PC-3 (cell line): ENCODE results near the gene DAPK3. TPM values are rescaled to one million over a fixed set of nuclear protein-coding genes. Genes with fewer than 3 reads are reported as not detected.
"Not testable (repeated sequence)": the region's sequence is repeated elsewhere in the genome, so short reads cannot be mapped to it uniquely, and the experiment has no call there.

Source experiments
- ATAC-seq: fragments of 200-7000 bp; cut with Tn5 transposase; 2 replicates; pipeline ENCODE4 v1.9.1; 2020; ENCODE audit warnings: mild to moderate bottlenecking, moderate library complexity
- BruUV-seq: library from RNA; stranded (reverse); fragments of 400-500 nt; replicated peaks from 2 replicates; lab custom pipeline; 2021; lab: Mats Ljungman, UMichigan
- CTCF ChIA-PET: fragments of 300-600 bp; sonication (Branson Sonifier 250); formaldehyde crosslinking; loops from one replicate; lab custom pipeline; 2022; ENCODE audit warnings: antibody characterized with exemption; lab: Charles Lee
- POLR2A ChIA-PET: fragments of 300-600 bp; sonication (Branson Sonifier 250); formaldehyde crosslinking; loops from one replicate; lab custom pipeline; 2022; ENCODE audit warnings: antibody characterized with exemption; ENCODE audit not compliant: unreplicated experiment; lab: Charles Lee
- DNase-seq: peaks from one replicate; pipeline ENCODE4 v3.0.0-alpha.2; 2015
- H2AFZ ChIP-seq: fragments of 300-600 bp; sonication (generic); 2 replicates; pipeline ENCODE4 v1.6.0; 2016; ENCODE audit warnings: antibody characterized with exemption, low read length
- H3F3A ChIP-seq: fragments of 300-600 bp; sonication (generic); one replicate; pipeline ENCODE4 v1.6.0; 2017; ENCODE audit warnings: antibody characterized with exemption, low read length, control low read depth, mild to moderate bottlenecking; ENCODE audit not compliant: unreplicated experiment
- H3K27ac ChIP-seq: fragments of 300-600 bp; sonication (generic); 2 replicates; pipeline ENCODE4 v1.5.1; 2016; ENCODE audit warnings: mild to moderate bottlenecking, low read length
- H3K27me3 ChIP-seq: fragments of 300-600 bp; sonication (generic); 2 replicates; pipeline ENCODE4 v1.6.1; 2016; ENCODE audit warnings: low read length, mixed read lengths
- H3K36me3 ChIP-seq: fragments of 300-600 bp; sonication (generic); 2 replicates; pipeline ENCODE4 v1.6.1; 2016; ENCODE audit warnings: low read depth, mixed run types, low read length, mixed read lengths
- H3K4me1 ChIP-seq: fragments of 300-600 bp; sonication (generic); 2 replicates; pipeline ENCODE4 v1.5.1; 2016; ENCODE audit warnings: low read length; ENCODE audit not compliant: insufficient read depth
- H3K4me2 ChIP-seq: fragments of 300-600 bp; sonication (generic); 2 replicates; pipeline ENCODE4 v1.6.0; 2016; ENCODE audit warnings: low read length
- H3K4me3 ChIP-seq: fragments of 300-600 bp; sonication (generic); 2 replicates; pipeline ENCODE4 v1.5.1; 2016; ENCODE audit warnings: mild to moderate bottlenecking, low read length, mixed read lengths
- H3K79me2 ChIP-seq: fragments of 300-600 bp; sonication (generic); 2 replicates; pipeline ENCODE4 v1.6.1; 2017; ENCODE audit warnings: low read length, mixed read lengths
- H3K9ac ChIP-seq: fragments of 300-600 bp; sonication (generic); 2 replicates; pipeline ENCODE4 v1.6.0; 2016; ENCODE audit warnings: mild to moderate bottlenecking, low read length
- H3K9me2 ChIP-seq: fragments of 300-600 bp; sonication (generic); replicated peaks from 2 replicates; pipeline ENCODE4 v1.6.1; 2016; ENCODE audit warnings: mixed run types, low read length, mixed read lengths
- H3K9me3 ChIP-seq: fragments of 300-600 bp; sonication (generic); 2 replicates; pipeline ENCODE4 v1.6.1; 2016; ENCODE audit warnings: low read length, mixed read lengths
- H4K20me1 ChIP-seq: fragments of 300-600 bp; sonication (generic); 2 replicates; pipeline ENCODE4 v1.6.1; 2016; ENCODE audit warnings: low read length, mixed read lengths
- CTCF ChIP-seq: fragments of 300-600 bp; sonication (generic); conservative IDR thresholded peaks from 2 replicates; pipeline ENCODE4 v1.5.1; 2017; ENCODE audit warnings: antibody characterized with exemption, low read depth, mild to moderate bottlenecking, low read length
- EZH2 ChIP-seq: fragments of 300-600 bp; sonication (generic); IDR thresholded peaks from one replicate; pipeline ENCODE4 v1.6.1; 2017; ENCODE audit warnings: antibody characterized with exemption, mild to moderate bottlenecking, low read length; ENCODE audit not compliant: unreplicated experiment
- EZH2phosphoT487 ChIP-seq: fragments of 300-600 bp; sonication (generic); IDR thresholded peaks from 2 replicates; pipeline ENCODE4 v1.6.1; 2018; ENCODE audit warnings: mild to moderate bottlenecking, antibody characterized with exemption, low read length, borderline replicate concordance
- intact Hi-C: fragments of 100-400 bp; cut with micrococcal nuclease; formaldehyde crosslinking; loops from 2 replicates; pipeline ENCODE4 v1.9.0; 2023
- total RNA-seq: library from RNA; depleted of rRNA; stranded (reverse); fragments of >200 nt; gene quantifications from 2 replicates; pipeline ENCODE4 v1.2.3, GENCODE V29; 2014

DAPK3 gene
- total RNA-seq, 1 experiment from 2014 or later = 94.2 TPM

GRCh38 chr19:4012975-4013634 lies 42.2 kb upstream of the DAPK3 start:
- Histone ChIP-seq H3F3A (no peaks in the 10 kb centered on the region), H3K4me3 (no peak overlapping the region), H3K9ac (no peak overlapping the region), H3K36me3 (no peaks in the 10 kb centered on the region), H2AFZ (no peak overlapping the region), H4K20me1 (0 out of 2 replicates have a peak, but pooled peaks cover 4% of the 10 kb centered on the region), H3K9me3 (no peaks in the 10 kb centered on the region), H3K4me1 (peaks cover 5% of the 10 kb centered on the region; the same call in 1 of the 2 replicates), H3K27me3 (no peaks in the 10 kb centered on the region), H3K27ac (no peak overlapping the region), H3K4me2 (no peak overlapping the region), H3K79me2 (peaks cover 44% of the 10 kb centered on the region), H3K9me2 (no peaks in the 10 kb centered on the region)
- DNase-seq (no peak), ATAC-seq (no peak)
- POLR2A ChIA-PET = no interaction called here
- CTCF ChIA-PET = no interaction called here
- no peak for TF ChIP-seq EZH2phosphoT487
- TF ChIP-seq EZH2 = no peak
- no peak for TF ChIP-seq CTCF
- no TSS peak for BruUV-seq
- intact Hi-C loops = no loop called here

- Histone ChIP-seq H3F3A (no peaks in the 10 kb centered on the region), H3K9me3 (no peaks in the 10 kb centered on the region), H3K4me1 (peaks cover 5% of the 10 kb centered on the region; the same call in 1 of the 2 replicates), H3K27ac (no peak overlapping the region), H3K36me3 (no peaks in the 10 kb centered on the region), H3K4me3 (no peak overlapping the region), H3K27me3 (no peaks in the 10 kb centered on the region), H4K20me1 (0 out of 2 replicates have a peak, but pooled peaks cover 4% of the 10 kb centered on the region), H3K9me2 (no peaks in the 10 kb centered on the region), H3K9ac (no peak overlapping the region), H3K4me2 (no peak overlapping the region), H3K79me2 (peaks cover 47% of the 10 kb centered on the region), H2AFZ (no peak overlapping the region)
- DNase-seq = no peak
- TF ChIP-seq EZH2 (no peak), EZH2phosphoT487 (no peak), CTCF (no peak)
- no peak for ATAC-seq
- intact Hi-C loops = no loop called here
- ChIA-PET POLR2A (no interaction called here), CTCF (no interaction called here)
- no TSS peak for BruUV-seq
These were observed 41.4 kb upstream of the DAPK3 start for GRCh38 chr19:4012092-4012974.

- H4K20me1 ChIP-seq, H3K9me3 ChIP-seq, H2AFZ ChIP-seq, H3K4me1 ChIP-seq, H3K4me2 ChIP-seq, H3K36me3 ChIP-seq, DNase-seq, H3F3A ChIP-seq, H3K9ac ChIP-seq, H3K4me3 ChIP-seq, intact Hi-C loops, H3K9me2 ChIP-seq, CTCF ChIA-PET, H3K27ac ChIP-seq, POLR2A ChIA-PET, ATAC-seq, H3K27me3 ChIP-seq, BruUV-seq: not testable (repeated sequence)
- peaks cover 41% of the 10 kb centered on the region for H3K79me2 ChIP-seq
These were observed 40.5 kb upstream of the DAPK3 start for GRCh38 chr19:4011430-4011829.
